Measurements from ENCODE around the gene TCF19. TPM values are rescaled to one million over a fixed set of nuclear protein-coding genes. Genes with fewer than 3 reads are reported as not detected.

The TCF19 gene
- total and polyA plus RNA-seq, 10 of the 15 experiments (the other 5 are each of a cell fraction or from before 2014, with no cell fraction given): 7.7 to 103 (median 53.3) TPM

DNA sequence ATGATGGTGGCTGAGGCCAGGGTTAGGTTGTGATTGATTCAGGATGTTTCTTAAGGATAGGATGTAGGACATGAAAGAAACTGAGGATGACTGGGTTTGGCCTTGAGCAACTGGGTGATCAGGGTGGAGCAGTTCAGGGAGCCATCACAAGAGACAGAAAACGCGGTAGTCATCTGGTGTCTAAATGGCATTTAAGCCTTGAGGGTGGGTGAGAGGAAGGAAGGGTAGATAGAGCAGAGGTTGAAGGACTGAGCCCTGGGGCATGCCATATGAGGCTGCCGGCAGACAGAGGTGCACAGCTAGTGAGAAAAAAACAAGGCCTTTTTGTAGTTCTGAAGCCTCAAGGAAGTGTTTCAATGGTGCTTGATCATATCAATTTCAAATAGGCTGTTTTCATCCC, 10.2 kb downstream of the TCF19 start:
- BruUV-seq (replicated peaks): no TSS peak
- Histone ChIP-seq H2AFZ (ENCODE audit: control insufficient read depth, low read depth, low read length) (no peak overlapping the region), H3K4me2 (ENCODE audit: control insufficient read depth, insufficient read depth) (no peak overlapping the region), H3K27ac (ENCODE audit: control insufficient read depth, insufficient read depth) (no peak overlapping the region), H3K4me1 (ENCODE audit: control insufficient read depth, insufficient read depth, low read length) (peaks cover 18% of the 10 kb centered on the region), H3K4me3 (no peak overlapping the region), H3K27me3 (replicated peaks in 1 of 2; ENCODE audit: control insufficient read depth in 2 of 2, insufficient read depth in 2 of 2, low read length in 1 of 2) (no peaks in the 10 kb centered on the region), H3K9ac (ENCODE audit: control insufficient read depth, insufficient read depth, low read length) (no peak overlapping the region), H4K20me1 (ENCODE audit: control insufficient read depth, insufficient read depth) (no peaks in the 10 kb centered on the region), H3K79me2 (ENCODE audit: control insufficient read depth, insufficient read depth, low read length) (no peaks in the 10 kb centered on the region), H3K9me3 (replicated peaks; ENCODE audit: control insufficient read depth, insufficient read depth, low read length) (no peaks in the 10 kb centered on the region), H3K36me3 (ENCODE audit: control insufficient read depth in 2 of 2, insufficient read depth in 2 of 2, low read length in 1 of 2) (no peaks in the 10 kb centered on the region)
- 95% methylated on average over 3 of the region's 3 CpGs for WGBS (ENCODE audit: insufficient coverage, insufficient replicate concordance, low lambda C conversion rate, missing lambda C conversion rate)
- TF ChIP-seq RB1 (IDR thresholded peaks at IDR 0.05; ENCODE audit: borderline replicate concordance) (no peak), SMARCA5 (IDR thresholded peaks at IDR 0.05) (no peak), SMC3 (IDR thresholded peaks at IDR 0.05; ENCODE audit: borderline replicate concordance, low read length) (no peak), ZNF207 (IDR thresholded peaks at IDR 0.05; ENCODE audit: borderline replicate concordance) (no peak), STAT3 (IDR thresholded peaks at IDR 0.05; ENCODE audit: low read depth, low read length) (no peak), TBL1XR1 (IDR thresholded peaks at IDR 0.05; ENCODE audit: low read depth, low read length) (no peak), SPI1 (IDR thresholded peaks at IDR 0.05; ENCODE audit: borderline replicate concordance, insufficient read depth, low read depth, low read length) (no peak), BMI1 (IDR thresholded peaks at IDR 0.05; ENCODE audit: borderline replicate concordance) (no peak), SRF (IDR thresholded peaks at IDR 0.05; ENCODE audit: low read depth in 2 of 2, low read length in 2 of 2) (no peak), RBBP5 (conservative IDR thresholded peaks at IDR 0.05) (no peak)
- TF ChIP-seq, protein P1, sequence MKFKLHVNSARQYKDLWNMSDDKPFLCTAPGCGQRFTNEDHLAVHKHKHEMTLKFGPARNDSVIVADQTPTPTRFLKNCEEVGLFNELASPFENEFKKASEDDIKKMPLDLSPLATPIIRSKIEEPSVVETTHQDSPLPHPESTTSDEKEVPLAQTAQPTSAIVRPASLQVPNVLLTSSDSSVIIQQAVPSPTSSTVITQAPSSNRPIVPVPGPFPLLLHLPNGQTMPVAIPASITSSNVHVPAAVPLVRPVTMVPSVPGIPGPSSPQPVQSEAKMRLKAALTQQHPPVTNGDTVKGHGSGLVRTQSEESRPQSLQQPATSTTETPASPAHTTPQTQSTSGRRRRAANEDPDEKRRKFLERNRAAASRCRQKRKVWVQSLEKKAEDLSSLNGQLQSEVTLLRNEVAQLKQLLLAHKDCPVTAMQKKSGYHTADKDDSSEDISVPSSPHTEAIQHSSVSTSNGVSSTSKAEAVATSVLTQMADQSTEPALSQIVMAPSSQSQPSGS (IDR thresholded peaks at IDR 0.05; ENCODE audit: low read length): no peak
- TF ChIP-seq, protein P2, sequence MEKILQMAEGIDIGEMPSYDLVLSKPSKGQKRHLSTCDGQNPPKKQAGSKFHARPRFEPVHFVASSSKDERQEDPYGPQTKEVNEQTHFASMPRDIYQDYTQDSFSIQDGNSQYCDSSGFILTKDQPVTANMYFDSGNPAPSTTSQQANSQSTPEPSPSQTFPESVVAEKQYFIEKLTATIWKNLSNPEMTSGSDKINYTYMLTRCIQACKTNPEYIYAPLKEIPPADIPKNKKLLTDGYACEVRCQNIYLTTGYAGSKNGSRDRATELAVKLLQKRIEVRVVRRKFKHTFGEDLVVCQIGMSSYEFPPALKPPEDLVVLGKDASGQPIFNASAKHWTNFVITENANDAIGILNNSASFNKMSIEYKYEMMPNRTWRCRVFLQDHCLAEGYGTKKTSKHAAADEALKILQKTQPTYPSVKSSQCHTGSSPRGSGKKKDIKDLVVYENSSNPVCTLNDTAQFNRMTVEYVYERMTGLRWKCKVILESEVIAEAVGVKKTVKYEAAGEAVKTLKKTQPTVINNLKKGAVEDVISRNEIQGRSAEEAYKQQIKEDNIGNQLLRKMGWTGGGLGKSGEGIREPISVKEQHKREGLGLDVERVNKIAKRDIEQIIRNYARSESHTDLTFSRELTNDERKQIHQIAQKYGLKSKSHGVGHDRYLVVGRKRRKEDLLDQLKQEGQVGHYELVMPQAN (conservative IDR thresholded peaks at IDR 0.05): no peak
- DNase-seq (ENCODE audit: low read depth, low spot score) (no peak), FAIRE-seq (no peak), ATAC-seq (no peak)
- ChIA-PET SMC1A (ENCODE audit: uncharacterized antibody, unreplicated experiment) (no interaction called here), POLR2A (no interaction called here), RAD21 (ENCODE audit: unreplicated experiment) (interaction anchor here (0.7 kb wide), 1 partner anchor 23 kb away, joined by 4 read pairs; no protein-coding TSS in a partner anchor), CTCF (no interaction called here)
- intact Hi-C loops (cut with micrococcal nuclease; ENCODE audit: unreplicated experiment): no loop called here
- in situ Hi-C loops (cut with MboI): no loop called here

Data from GM12878 (cell line).